Loucy (cell line): ENCODE data around the gene APPL2.

ENCODE experiments used
- H2AFZ ChIP-seq: fragments of 200-600 bp; sonication (generic); 2 replicates; pipeline ENCODE4 v1.6.0; 2016; ENCODE audit warnings: antibody characterized with exemption, mild to moderate bottlenecking, low read length, moderate library complexity
- H3F3A ChIP-seq: fragments of 200-600 bp; 2 replicates; pipeline ENCODE4 v1.6.0; 2016; ENCODE audit warnings: antibody characterized with exemption, low read depth, mild to moderate bottlenecking
- H3K27me3 ChIP-seq: fragments of 200-600 bp; sonication (generic); 2 replicates; pipeline ENCODE4 v1.6.1; 2014; ENCODE audit warnings: low read length, mild to moderate bottlenecking; ENCODE audit not compliant: insufficient read depth, poor library complexity, severe bottlenecking
- H3K36me3 ChIP-seq: fragments of 200-600 bp; sonication (generic); 2 replicates; pipeline ENCODE4 v1.6.1; 2016; ENCODE audit warnings: low read length; ENCODE audit not compliant: insufficient read depth
- H3K4me1 ChIP-seq: fragments of 200-600 bp; sonication (generic); 2 replicates; pipeline ENCODE4 v1.5.1; 2014; ENCODE audit warnings: low read length, mild to moderate bottlenecking; ENCODE audit not compliant: insufficient read depth, poor library complexity, severe bottlenecking
- H3K4me2 ChIP-seq: fragments of 200-600 bp; sonication (generic); 2 replicates; pipeline ENCODE4 v1.6.0; 2014; ENCODE audit warnings: antibody characterized with exemption, low read length, low read depth, mild to moderate bottlenecking; ENCODE audit not compliant: poor library complexity, severe bottlenecking
- H3K4me3 ChIP-seq: fragments of 200-600 bp; sonication (generic); 2 replicates; pipeline ENCODE4 v1.5.1; 2014; ENCODE audit warnings: low read length, mild to moderate bottlenecking, mixed read lengths; ENCODE audit not compliant: poor library complexity, severe bottlenecking
- H3K79me2 ChIP-seq: fragments of 200-600 bp; sonication (generic); 2 replicates; pipeline ENCODE4 v1.6.1; 2014; ENCODE audit warnings: low read length; ENCODE audit not compliant: insufficient read depth
- H3K9ac ChIP-seq: fragments of 200-600 bp; sonication (generic); 2 replicates; pipeline ENCODE4 v1.6.0; 2014; ENCODE audit warnings: mild to moderate bottlenecking, low read depth, low read length, moderate library complexity; ENCODE audit not compliant: poor library complexity, severe bottlenecking
- H3K9me2 ChIP-seq: fragments of 200-600 bp; sonication (generic); replicated peaks from 2 replicates; pipeline ENCODE4 v1.6.1; 2016; ENCODE audit warnings: low read depth, low read length, mixed read lengths
- H3K9me3 ChIP-seq: fragments of 200-600 bp; sonication (generic); 2 replicates; pipeline ENCODE4 v1.6.1; 2014; ENCODE audit warnings: mild to moderate bottlenecking, antibody characterized with exemption, low read length, low read depth; ENCODE audit not compliant: insufficient read depth
- H4K20me1 ChIP-seq: fragments of 200-600 bp; sonication (generic); 2 replicates; pipeline ENCODE4 v1.6.0; 2014; ENCODE audit warnings: antibody characterized with exemption, low read length, mild to moderate bottlenecking; ENCODE audit not compliant: insufficient read depth, poor library complexity, severe bottlenecking
- EZH2phosphoT487 ChIP-seq: fragments of 200-600 bp; IDR thresholded peaks from 2 replicates; pipeline ENCODE4 v1.6.1; 2018; ENCODE audit warnings: antibody characterized with exemption, mild to moderate bottlenecking, moderate library complexity, borderline replicate concordance
- TF ChIP-seq, protein P1 (sequence below): fragments of 200-600 bp; sonication (generic); conservative IDR thresholded peaks from 2 replicates; pipeline ENCODE4 v1.5.1; 2014; ENCODE audit warnings: mild to moderate bottlenecking, antibody characterized with exemption, low read length

The APPL2 gene

DNA sequence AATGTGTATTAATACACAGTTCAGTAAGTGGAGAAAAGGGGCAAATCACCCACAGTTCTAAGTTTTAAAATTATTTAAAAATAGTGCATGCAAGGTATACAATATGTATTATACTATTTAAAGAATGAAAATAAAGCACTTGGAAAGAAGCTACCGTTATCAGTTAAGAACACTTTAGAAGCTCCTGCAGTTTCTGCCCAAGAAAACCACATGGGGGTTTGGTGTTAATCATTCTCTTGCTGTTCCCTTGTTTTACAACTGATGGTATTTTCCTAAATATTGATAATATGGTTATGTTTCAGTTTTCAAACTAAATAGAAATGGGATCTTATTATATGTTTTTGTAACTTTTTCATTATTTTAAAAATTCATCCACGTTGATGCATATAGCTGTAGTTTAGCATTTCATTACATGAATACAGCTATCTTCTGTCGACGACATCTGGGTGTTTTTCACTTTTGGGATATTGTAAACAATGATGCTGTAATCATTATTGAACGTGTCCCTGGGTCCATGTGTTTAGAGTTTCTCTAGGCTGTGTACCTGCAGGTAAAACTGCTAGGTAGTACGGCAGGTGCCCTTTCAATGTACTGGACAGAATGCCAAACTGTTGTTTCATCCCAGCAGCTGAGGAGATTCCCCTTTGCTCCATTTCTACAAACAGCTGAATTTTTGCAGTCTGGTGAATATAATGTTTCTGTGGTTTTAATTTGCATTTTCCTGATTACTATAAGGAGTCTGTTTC lies 64.1 kb downstream of the APPL2 start:
- Histone ChIP-seq H3K9ac (no peak overlapping the region), H4K20me1 (no peaks in the 10 kb centered on the region), H3K4me2 (no peak overlapping the region), H3K9me2 (no peaks in the 10 kb centered on the region), H3K27me3 (no peaks in the 10 kb centered on the region), H3K4me1 (peaks cover 28% of the 10 kb centered on the region), H2AFZ (no peak overlapping the region), H3K36me3 (peaks cover 12% of the 10 kb centered on the region; the same call in 1 of the 2 replicates), H3K79me2 (no peaks in the 10 kb centered on the region), H3K4me3 (no peak overlapping the region), H3K9me3 (no peaks in the 10 kb centered on the region), H3F3A (peaks cover 3% of the 10 kb centered on the region; the same call in 1 of the 2 replicates)
- TF ChIP-seq, protein P1, sequence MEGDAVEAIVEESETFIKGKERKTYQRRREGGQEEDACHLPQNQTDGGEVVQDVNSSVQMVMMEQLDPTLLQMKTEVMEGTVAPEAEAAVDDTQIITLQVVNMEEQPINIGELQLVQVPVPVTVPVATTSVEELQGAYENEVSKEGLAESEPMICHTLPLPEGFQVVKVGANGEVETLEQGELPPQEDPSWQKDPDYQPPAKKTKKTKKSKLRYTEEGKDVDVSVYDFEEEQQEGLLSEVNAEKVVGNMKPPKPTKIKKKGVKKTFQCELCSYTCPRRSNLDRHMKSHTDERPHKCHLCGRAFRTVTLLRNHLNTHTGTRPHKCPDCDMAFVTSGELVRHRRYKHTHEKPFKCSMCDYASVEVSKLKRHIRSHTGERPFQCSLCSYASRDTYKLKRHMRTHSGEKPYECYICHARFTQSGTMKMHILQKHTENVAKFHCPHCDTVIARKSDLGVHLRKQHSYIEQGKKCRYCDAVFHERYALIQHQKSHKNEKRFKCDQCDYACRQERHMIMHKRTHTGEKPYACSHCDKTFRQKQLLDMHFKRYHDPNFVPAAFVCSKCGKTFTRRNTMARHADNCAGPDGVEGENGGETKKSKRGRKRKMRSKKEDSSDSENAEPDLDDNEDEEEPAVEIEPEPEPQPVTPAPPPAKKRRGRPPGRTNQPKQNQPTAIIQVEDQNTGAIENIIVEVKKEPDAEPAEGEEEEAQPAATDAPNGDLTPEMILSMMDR, result no peak
- no peak for TF ChIP-seq EZH2phosphoT487

DNA sequence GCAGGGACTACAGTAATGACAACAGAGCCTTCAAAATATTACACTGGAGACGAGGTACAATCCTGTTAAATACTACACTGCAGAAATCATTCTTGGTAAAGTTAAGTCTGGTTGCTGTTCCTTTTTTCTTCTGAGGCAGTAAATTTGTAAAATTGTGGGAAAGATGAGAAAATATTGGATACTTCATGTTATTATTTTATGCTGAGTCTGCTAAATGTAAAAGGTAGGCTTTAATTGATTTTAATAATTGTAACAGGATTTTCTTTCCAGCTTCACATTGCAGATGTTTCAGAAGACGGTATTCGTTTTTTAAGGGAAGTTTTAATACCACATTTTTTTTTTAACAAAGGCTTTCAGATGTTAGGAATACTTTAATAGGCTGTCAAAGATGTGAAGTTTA lies 65.8 kb downstream of the APPL2 start:
- Histone ChIP-seq H3K4me2 (no peak overlapping the region), H3F3A (no peaks in the 10 kb centered on the region)

DNA sequence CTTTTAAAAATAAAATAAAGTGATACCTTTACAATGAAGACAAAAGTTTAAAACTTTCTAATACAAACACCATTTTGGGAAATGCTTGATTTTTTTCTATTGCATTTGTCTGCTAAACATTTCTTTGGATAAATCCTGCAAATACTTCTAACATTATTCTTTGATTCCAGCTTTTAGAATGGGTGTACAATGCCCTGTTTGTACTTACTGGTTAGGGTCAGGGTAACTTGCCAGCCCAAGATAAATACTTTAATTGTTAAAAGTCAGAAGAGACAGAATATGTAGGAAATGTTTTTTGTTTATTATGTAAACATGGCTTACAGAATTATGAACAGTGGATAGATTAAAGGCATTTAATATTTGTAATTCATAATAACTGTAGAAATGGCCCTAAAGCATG lies 68.0 kb downstream of the APPL2 start:
- H3K27me3 ChIP-seq, result no peaks in the 10 kb centered on the region
- TF ChIP-seq EZH2phosphoT487, result no peak
- TF ChIP-seq, protein P1, result no peak
- H4K20me1 ChIP-seq, result no peaks in the 10 kb centered on the region
- no peak overlapping the region for H3K4me3 ChIP-seq
- no peak overlapping the region for H3K4me2 ChIP-seq
- no peaks in the 10 kb centered on the region for H3K79me2 ChIP-seq
- no peaks in the 10 kb centered on the region for H3F3A ChIP-seq
- H3K9me3 ChIP-seq, result no peaks in the 10 kb centered on the region
- H3K4me1 ChIP-seq, result peaks cover 17% of the 10 kb centered on the region
- H3K9ac ChIP-seq, result no peak overlapping the region
- H2AFZ ChIP-seq, result no peak overlapping the region
- H3K36me3 ChIP-seq, result peaks cover 39% of the 10 kb centered on the region
- no peaks in the 10 kb centered on the region for H3K9me2 ChIP-seq

More for the DNA sequence above, 65.8 kb downstream of the APPL2 start:
- no peaks in the 10 kb centered on the region for H3K9me3 ChIP-seq
- no peaks in the 10 kb centered on the region for H3K79me2 ChIP-seq
- peaks cover 21% of the 10 kb centered on the region for H3K36me3 ChIP-seq
- H3K4me3 ChIP-seq, result no peak overlapping the region
- no peaks in the 10 kb centered on the region for H3K9me2 ChIP-seq
- TF ChIP-seq, protein P1, result no peak
- TF ChIP-seq EZH2phosphoT487, result no peak
- H2AFZ ChIP-seq, result no peak overlapping the region
- H3K27me3 ChIP-seq, result no peaks in the 10 kb centered on the region
- no peaks in the 10 kb centered on the region for H4K20me1 ChIP-seq
- no peak overlapping the region for H3K9ac ChIP-seq
- H3K4me1 ChIP-seq, result peaks cover 17% of the 10 kb centered on the region
